ENCODE measurements around the gene LMOD3.

DNA sequence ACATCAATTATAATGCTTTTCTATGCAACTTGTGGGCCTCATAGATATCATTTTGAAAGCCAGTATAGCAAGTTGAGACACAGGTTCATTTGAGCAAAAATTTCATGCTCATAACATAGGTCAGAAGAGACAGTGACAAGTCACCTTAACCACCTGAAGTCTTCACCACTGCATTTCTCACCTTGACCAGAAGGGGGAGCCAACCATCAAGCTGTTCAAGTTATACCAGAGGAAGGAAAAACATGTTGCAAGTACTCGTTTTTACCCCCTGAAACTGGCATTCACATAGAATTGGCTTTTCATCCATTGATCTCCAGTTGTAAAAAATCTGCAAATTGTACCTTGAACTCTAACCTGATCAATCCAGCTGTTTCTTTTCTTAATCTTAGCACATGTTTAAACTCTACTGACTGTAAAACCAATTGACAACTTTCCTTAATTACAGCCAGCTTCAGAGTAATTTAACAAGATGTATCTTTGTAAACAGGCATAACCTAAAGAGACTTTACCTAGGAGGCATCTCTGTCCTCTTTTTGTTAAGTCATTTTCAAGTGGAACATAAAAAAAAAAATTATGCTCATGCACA, 1.4 kb downstream of the LMOD3 start:
- peak; percentile 92 for TF ChIP-seq CTCF (IDR thresholded peaks at IDR 0.05)
- no peak for TF ChIP-seq ZFX (IDR thresholded peaks at IDR 0.05; ENCODE audit: borderline replicate concordance)

All from 22Rv1 (cell line).